ENCODE results near the gene RAB27B. TPM values are rescaled to one million over a fixed set of nuclear protein-coding genes. Genes with fewer than 3 reads are reported as not detected.

RAB27B gene
- total RNA-seq, 1 donor from 2014 or later: 5.0 TPM

DNA sequence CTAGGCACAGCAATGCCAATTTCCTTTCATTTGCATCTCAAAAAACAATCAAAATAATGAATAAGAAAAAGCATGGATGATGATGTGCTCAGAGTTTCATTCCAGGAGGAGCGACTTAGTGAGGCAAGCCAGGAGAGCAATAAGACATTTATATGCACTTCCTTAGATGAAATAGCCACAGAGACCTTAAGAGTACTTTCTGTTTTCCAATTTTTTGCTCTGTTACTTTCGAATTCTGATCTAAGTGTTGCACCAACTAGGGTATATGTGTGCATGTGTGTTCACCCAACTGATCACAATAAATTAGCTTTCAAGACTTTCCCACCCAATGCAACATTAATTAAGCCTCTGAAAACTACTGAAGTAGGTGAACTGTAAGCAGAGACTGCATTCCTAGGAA, 709 bp downstream of the RAB27B start:
- H3K4me2 ChIP-seq: peak overlapping the region; percentile 79
- H3K4me3 ChIP-seq: peak overlapping the region; percentile 63
- H3F3A ChIP-seq (ENCODE audit: low read depth): peaks cover 2% of the 10 kb centered on the region
- Mint-ChIP-seq H3K9me3 (peaks cover 9% of the 10 kb centered on the region), H3K27me3 (ENCODE audit: insufficient read depth, low read depth) (peaks cover 2% of the 10 kb centered on the region), H3K4me3 (peak overlapping the region; percentile 88), H3K27ac (peak overlapping the region; percentile 43), H3K4me1 (peaks cover 13% of the 10 kb centered on the region), H3K36me3 (peaks cover 2% of the 10 kb centered on the region)
- H3K27me3 ChIP-seq: peaks cover 17% of the 10 kb centered on the region
- TF ChIP-seq CTCF (IDR thresholded peaks at IDR 0.05): no peak
- no peak for TF ChIP-seq EZH2 (IDR thresholded peaks at IDR 0.05)
- no peak for TF ChIP-seq EZH2phosphoT487 (IDR thresholded peaks at IDR 0.05)
- peaks cover 6% of the 10 kb centered on the region for H3K4me1 ChIP-seq
- H4K20me1 ChIP-seq (ENCODE audit: low read depth): no peaks in the 10 kb centered on the region
- H3K27ac ChIP-seq: no peak overlapping the region
- H3K79me2 ChIP-seq (ENCODE audit: low read depth): no peaks in the 10 kb centered on the region
- no peaks in the 10 kb centered on the region for H3K9me3 ChIP-seq (ENCODE audit: low read depth)
- H3K9ac ChIP-seq: no peak overlapping the region
- no peaks in the 10 kb centered on the region for H3K36me3 ChIP-seq
- peak overlapping the region; percentile 92 for H2AFZ ChIP-seq (replicated peaks)
- DNase-seq (ENCODE audit: low spot score): no peak

DNA sequence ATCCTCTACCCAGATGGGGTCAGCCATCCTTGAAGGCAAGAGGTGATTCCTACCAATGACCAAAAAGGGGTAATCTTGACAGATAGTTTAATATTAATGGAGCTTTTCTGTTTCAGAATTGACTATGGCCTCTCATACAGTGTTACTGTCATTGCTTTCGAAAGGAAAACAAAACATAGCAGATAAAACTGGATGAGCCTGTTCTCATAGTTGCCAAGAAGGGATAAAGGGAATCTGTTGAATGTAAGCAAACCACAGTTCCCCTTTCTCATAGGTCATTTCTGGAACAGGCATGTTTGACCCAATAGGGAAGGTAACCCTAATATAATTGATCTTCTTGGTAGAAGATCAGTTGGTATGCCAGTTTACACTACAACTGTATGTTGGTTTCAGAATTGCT, 1.6 kb downstream of the RAB27B start:
- H3K27me3 ChIP-seq: peaks cover 17% of the 10 kb centered on the region
- H3K4me2 ChIP-seq: no peak overlapping the region
- H3K9ac ChIP-seq: no peak overlapping the region
- peaks cover 6% of the 10 kb centered on the region for H3K4me1 ChIP-seq
- no peaks in the 10 kb centered on the region for H3K36me3 ChIP-seq
- H2AFZ ChIP-seq (replicated peaks): no peak overlapping the region
- H3K27ac Mint-ChIP-seq: no peak overlapping the region
- no peaks in the 10 kb centered on the region for H3K79me2 ChIP-seq (ENCODE audit: low read depth)
- no peak overlapping the region for H3K4me3 ChIP-seq
- DNase-seq (ENCODE audit: low spot score): no peak
- no peak overlapping the region for H3K27ac ChIP-seq
- peaks cover 2% of the 10 kb centered on the region for H3K27me3 Mint-ChIP-seq (ENCODE audit: insufficient read depth, low read depth)
- peaks cover 9% of the 10 kb centered on the region for H3K9me3 Mint-ChIP-seq
- no peaks in the 10 kb centered on the region for H3K9me3 ChIP-seq (ENCODE audit: low read depth)
- no peaks in the 10 kb centered on the region for H4K20me1 ChIP-seq (ENCODE audit: low read depth)
- H3K36me3 Mint-ChIP-seq: peaks cover 2% of the 10 kb centered on the region
- H3F3A ChIP-seq (ENCODE audit: low read depth): peaks cover 2% of the 10 kb centered on the region
- TF ChIP-seq CTCF (IDR thresholded peaks at IDR 0.05): no peak
- TF ChIP-seq EZH2 (IDR thresholded peaks at IDR 0.05): no peak
- TF ChIP-seq EZH2phosphoT487 (IDR thresholded peaks at IDR 0.05): no peak
- peaks cover 13% of the 10 kb centered on the region for H3K4me1 Mint-ChIP-seq
- no peak overlapping the region for H3K4me3 Mint-ChIP-seq

GRCh38 chr18:54830260-54830659, 2.0 kb downstream of the RAB27B start:
- no peak overlapping the region for H3K27ac ChIP-seq
- Mint-ChIP-seq H3K27me3 (ENCODE audit: insufficient read depth, low read depth) (peaks cover 2% of the 10 kb centered on the region), H3K9me3 (peaks cover 9% of the 10 kb centered on the region), H3K27ac (no peak overlapping the region), H3K4me3 (no peak overlapping the region), H3K4me1 (peaks cover 13% of the 10 kb centered on the region), H3K36me3 (peaks cover 2% of the 10 kb centered on the region)
- no peak overlapping the region for H3K4me2 ChIP-seq
- H3K9ac ChIP-seq: no peak overlapping the region
- no peaks in the 10 kb centered on the region for H3K79me2 ChIP-seq (ENCODE audit: low read depth)
- H4K20me1 ChIP-seq (ENCODE audit: low read depth): no peaks in the 10 kb centered on the region
- no peaks in the 10 kb centered on the region for H3K9me3 ChIP-seq (ENCODE audit: low read depth)
- no peaks in the 10 kb centered on the region for H3K36me3 ChIP-seq
- H3K27me3 ChIP-seq: peaks cover 17% of the 10 kb centered on the region
- H3F3A ChIP-seq (ENCODE audit: low read depth): peaks cover 2% of the 10 kb centered on the region
- H3K4me1 ChIP-seq: peaks cover 6% of the 10 kb centered on the region
- DNase-seq (ENCODE audit: low spot score): no peak
- TF ChIP-seq EZH2phosphoT487 (IDR thresholded peaks at IDR 0.05): no peak
- no peak for TF ChIP-seq EZH2 (IDR thresholded peaks at IDR 0.05)
- no peak for TF ChIP-seq CTCF (IDR thresholded peaks at IDR 0.05)
- H2AFZ ChIP-seq (replicated peaks): no peak overlapping the region
- H3K4me3 ChIP-seq: no peak overlapping the region
